ENCODE measurements around the gene RBM4B. TPM values are rescaled to one million over a fixed set of nuclear protein-coding genes. Genes with fewer than 3 reads are reported as not detected.
"Not testable (repeated sequence)": the region's sequence is repeated elsewhere in the genome, so short reads cannot be mapped to it uniquely, and the experiment has no call there.

The RBM4B gene
- total RNA-seq, 6 experiments from 2014 or later, result 3.6 to 9.4 (median 6.9) TPM

DNA sequence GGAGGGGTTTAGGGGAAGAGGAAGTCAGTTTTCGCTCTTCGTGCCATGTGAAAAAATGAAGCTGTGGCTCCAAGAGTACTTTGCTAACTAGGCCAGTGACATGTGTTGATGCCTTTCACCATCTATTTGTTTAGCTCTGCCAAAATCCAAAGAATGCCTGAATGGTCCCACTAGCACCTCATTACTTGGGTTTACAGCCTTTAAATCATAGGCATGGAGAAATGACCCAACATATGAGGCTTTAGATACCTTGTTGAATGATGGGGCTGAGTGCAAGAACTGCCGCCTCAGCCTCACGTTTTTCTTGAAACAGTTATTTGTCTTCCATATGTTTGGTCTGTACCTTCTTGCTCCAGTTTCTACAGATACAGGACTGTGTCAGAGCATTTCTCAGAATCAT, 30.9 kb downstream of the RBM4B start:
- no peak overlapping the region for H3K4me3 ChIP-seq
- H3K4me1 ChIP-seq, result peaks cover 0 to 20% (median 9%) of the 10 kb centered on the region in 4 donors
- H3K9me3 ChIP-seq, result no peaks in the 10 kb centered on the region
- H3K27me3 ChIP-seq, result no peaks in the 10 kb centered on the region
- H3K27ac ChIP-seq, result no peak overlapping the region
- no peak for TF ChIP-seq POLR2A (IDR thresholded peaks at IDR 0.05)
- TF ChIP-seq, protein P1, sequence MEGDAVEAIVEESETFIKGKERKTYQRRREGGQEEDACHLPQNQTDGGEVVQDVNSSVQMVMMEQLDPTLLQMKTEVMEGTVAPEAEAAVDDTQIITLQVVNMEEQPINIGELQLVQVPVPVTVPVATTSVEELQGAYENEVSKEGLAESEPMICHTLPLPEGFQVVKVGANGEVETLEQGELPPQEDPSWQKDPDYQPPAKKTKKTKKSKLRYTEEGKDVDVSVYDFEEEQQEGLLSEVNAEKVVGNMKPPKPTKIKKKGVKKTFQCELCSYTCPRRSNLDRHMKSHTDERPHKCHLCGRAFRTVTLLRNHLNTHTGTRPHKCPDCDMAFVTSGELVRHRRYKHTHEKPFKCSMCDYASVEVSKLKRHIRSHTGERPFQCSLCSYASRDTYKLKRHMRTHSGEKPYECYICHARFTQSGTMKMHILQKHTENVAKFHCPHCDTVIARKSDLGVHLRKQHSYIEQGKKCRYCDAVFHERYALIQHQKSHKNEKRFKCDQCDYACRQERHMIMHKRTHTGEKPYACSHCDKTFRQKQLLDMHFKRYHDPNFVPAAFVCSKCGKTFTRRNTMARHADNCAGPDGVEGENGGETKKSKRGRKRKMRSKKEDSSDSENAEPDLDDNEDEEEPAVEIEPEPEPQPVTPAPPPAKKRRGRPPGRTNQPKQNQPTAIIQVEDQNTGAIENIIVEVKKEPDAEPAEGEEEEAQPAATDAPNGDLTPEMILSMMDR (IDR thresholded peaks at IDR 0.05), result no peak
- intact Hi-C loops (cut with DNase I), result no loop called here
- 76% methylated on average over 4 of the region's 4 CpGs for WGBS (ENCODE audit: insufficient coverage, low coverage, low lambda C conversion rate, missing lambda C conversion rate)
- DNase-seq (no peak), ATAC-seq (no peak)
- peaks cover 14 to 67% (median 33%) of the 10 kb centered on the region in 4 donors for H3K36me3 ChIP-seq

DNA sequence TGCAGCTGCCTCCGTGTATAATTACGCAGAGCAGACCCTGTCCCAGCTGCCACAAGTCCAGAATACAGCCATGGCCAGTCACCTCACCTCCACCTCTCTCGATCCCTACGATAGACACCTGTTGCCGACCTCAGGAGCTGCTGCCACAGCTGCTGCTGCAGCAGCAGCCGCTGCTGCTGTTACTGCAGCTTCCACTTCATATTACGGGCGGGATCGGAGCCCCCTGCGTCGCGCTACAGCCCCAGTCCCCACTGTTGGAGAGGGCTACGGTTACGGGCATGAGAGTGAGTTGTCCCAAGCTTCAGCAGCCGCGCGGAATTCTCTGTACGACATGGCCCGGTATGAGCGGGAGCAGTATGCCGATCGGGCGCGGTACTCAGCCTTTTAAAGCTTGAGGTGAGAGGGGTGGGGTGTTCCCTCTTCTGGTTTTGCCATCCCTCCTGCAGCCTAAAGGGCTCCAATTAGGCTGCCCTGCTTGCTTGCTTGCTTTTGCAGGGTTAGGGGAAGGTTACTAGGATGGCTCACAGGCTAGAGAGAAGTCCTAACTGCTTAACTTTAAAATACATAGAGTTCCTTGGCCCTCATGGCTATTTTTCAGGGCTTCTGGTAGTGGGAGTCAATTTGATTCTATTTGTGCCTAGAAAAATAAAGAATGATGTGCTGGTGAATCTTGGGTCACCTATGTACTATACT, 33.8 kb downstream of the RBM4B start:
- DNase-seq (no peak), ATAC-seq (no peak)
- WGBS (ENCODE audit: insufficient coverage, low coverage, low lambda C conversion rate, missing lambda C conversion rate), result 92% methylated on average over 9 of the region's 24 CpGs
- Histone ChIP-seq H3K27ac (no peak overlapping the region), H3K9me3 (no peaks in the 10 kb centered on the region), H3K4me3 (no peak overlapping the region), H3K4me1 (peaks cover 0 to 43% (median 25%) of the 10 kb centered on the region in 4 donors), H3K36me3 (peaks cover 14 to 70% (median 30%) of the 10 kb centered on the region in 4 donors), H3K27me3 (no peaks in the 10 kb centered on the region)
- intact Hi-C loops (cut with DNase I), result no loop called here
- TF ChIP-seq, protein P1 (IDR thresholded peaks at IDR 0.05), result no peak
- no peak for TF ChIP-seq POLR2A (IDR thresholded peaks at IDR 0.05)

DNA sequence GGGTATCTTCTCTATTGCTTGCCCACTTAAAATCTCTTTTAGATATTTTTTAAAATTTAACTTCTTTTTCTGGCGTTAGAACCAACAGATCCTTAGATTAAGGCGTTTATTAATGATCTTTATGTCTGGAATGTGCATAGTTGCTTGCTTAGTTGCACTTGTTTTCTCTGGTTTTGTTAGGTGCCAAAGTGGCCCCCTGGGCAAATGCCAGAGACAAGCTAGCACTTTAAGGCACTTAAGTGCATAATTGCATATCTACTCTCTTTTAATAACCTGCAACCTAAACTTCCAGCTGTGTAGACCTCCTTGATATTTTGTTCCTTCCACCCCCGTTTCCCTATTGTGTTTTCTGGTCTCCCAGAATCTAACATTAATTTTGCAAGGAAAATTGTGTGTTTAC, 35.9 kb downstream of the RBM4B start:
- ATAC-seq (no peak), DNase-seq (no peak)
- no peak overlapping the region for H3K27ac ChIP-seq
- no peaks in the 10 kb centered on the region for H3K9me3 ChIP-seq
- peak overlapping the region in 1 of 3 donors; percentile 8 for H3K4me3 ChIP-seq
- no peaks in the 10 kb centered on the region for H3K27me3 ChIP-seq
- WGBS (ENCODE audit: insufficient coverage, low coverage, low lambda C conversion rate, missing lambda C conversion rate), result 34% methylated on average over 3 of the region's 3 CpGs
- TF ChIP-seq, protein P1 (IDR thresholded peaks at IDR 0.05), result no peak
- no peak for TF ChIP-seq POLR2A (IDR thresholded peaks at IDR 0.05)
- H3K36me3 ChIP-seq, result peaks cover 11 to 58% (median 24%) of the 10 kb centered on the region in 4 donors
- H3K4me1 ChIP-seq, result peaks cover 0 to 50% (median 27%) of the 10 kb centered on the region in 4 donors
- intact Hi-C loops (cut with DNase I), result no loop called here

DNA sequence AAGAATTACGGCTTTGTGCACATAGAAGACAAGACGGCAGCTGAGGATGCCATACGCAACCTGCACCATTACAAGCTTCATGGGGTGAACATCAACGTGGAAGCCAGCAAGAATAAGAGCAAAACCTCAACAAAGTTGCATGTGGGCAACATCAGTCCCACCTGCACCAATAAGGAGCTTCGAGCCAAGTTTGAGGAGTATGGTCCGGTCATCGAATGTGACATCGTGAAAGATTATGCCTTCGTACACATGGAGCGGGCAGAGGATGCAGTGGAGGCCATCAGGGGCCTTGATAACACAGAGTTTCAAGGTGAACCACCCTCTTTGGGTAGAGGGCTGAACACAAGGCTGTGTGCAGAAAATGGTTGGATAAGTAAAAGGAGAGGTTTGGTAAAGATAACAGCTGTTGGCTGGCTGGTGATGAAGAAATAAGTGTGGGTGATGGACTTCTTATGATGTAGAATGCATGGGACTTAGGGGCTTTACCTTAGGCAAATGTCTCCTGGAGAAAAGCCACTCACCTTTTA, 37.8 kb downstream of the RBM4B start:
- peaks cover 10 to 38% (median 14%) of the 10 kb centered on the region in 4 donors for H3K36me3 ChIP-seq
- WGBS (ENCODE audit: insufficient coverage, low coverage, low lambda C conversion rate, missing lambda C conversion rate), result 55% methylated on average over 8 of the region's 10 CpGs
- ATAC-seq; H3K27ac ChIP-seq; H3K27me3 ChIP-seq; H3K9me3 ChIP-seq; intact Hi-C loops (cut with DNase I); DNase-seq: not testable (repeated sequence)
- peaks cover 0 to 45% (median 24%) of the 10 kb centered on the region in 4 donors for H3K4me1 ChIP-seq
- peak overlapping the region; percentile 8 to 85 (median 12) for H3K4me3 ChIP-seq
